HG03135 (cell line): ENCODE measurements around the gene TBC1D17.
A peak's percentile ranks its signal among the peaks of the same experiment; 100 is the strongest.

Source experiments
- ATAC-seq: cut with Tn5 transposase; IDR thresholded peaks from one replicate; pipeline ENCODE4 v1.9.1; 2021; ENCODE audit warnings: mild to moderate bottlenecking, moderate library complexity; ENCODE audit not compliant: unreplicated experiment

Gene TBC1D17

DNA sequence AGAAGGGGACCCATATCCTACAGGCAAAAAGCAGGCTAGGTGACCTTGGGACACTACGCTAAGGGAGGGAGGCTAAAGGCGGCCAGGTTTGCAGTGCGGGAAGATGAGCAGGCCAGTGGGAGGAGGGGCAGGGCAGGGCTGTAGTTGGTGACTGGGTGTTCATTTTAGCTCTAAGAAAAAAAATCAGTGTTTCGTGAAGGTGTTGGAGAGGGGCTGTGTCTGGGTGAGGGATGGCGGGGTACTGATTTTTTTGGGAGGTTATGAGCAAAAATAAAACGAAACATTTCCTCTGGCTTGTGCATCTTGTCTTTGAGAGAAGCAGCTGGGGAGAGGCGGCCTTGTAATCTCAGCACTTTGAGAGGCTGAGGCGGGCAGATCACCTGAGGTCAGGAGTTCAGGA, 56.1 kb downstream of the TBC1D17 start:
- ATAC-seq = no peak

- ATAC-seq = no peak
Observed at GRCh38 chr19:49936549-49936948, 59.0 kb downstream of the TBC1D17 start.

GRCh38 chr19:49937750-49938381, 60.4 kb downstream of the TBC1D17 start:
- ATAC-seq = peak; percentile 55
